Fibroblast of skin of right biceps (primary cell): ENCODE measurements around the gene NEK7.
A peak's percentile ranks its signal among the peaks of the same experiment; 100 is the strongest.
"Not testable (repeated sequence)": the region's sequence is repeated elsewhere in the genome, so short reads cannot be mapped to it uniquely, and the experiment has no call there.

Experiments
- DNase-seq: peaks from one replicate; pipeline ENCODE4 v3.0.0-alpha.2; 2013

Gene NEK7

DNA sequence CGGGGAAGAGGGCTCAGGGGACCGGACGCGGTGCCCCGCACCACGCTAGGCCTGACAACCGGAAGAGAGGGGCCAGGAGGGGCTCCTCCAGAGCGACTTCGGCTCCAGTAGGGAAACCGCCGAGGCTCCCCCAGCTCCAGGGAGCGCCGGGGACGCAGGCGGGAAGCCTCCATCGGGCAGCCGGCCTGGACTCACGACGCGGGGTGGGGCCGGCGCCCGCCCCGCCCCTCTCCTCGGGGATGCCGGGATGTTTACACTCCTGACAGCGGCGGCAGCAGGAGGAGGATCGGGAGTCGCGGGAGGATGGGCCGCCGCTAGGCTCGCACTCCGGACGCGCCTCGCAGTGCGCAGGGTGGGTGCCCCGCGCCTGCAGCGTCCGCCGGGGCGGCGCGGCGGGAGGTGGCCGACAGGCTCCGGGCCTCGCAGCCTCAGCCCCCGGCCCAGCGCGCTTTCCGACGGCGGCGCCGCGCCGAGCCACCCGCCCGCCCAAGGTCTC lies at the start of gene NEK7:
TSS of gene NEK7 (plus strand) at position 254 of the 496 bp plus-strand sequence. CDS start 75,583 bp downstream, outside the sequence.
- DNase-seq = peak; percentile 92

DNA sequence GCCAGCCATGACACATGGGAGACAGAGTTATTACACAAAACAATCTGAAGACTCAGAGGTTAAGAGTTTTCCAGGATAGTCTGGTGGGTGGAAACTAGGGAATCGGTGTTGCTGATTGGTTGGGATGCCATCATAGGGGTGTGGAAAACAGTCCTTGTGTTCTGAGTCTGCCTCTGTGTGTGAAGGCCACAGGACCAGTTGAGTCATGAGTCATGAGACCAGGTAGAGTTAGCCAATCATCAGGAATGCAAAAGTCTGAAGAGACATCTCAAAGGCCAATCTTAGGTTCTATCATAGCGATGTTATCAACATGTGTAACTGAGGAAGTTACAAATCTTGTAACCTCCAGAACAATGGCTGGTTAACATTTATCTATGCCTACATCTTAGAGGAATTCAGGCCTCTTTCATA lies 49.7 kb upstream of the NEK7 start:
- peak; percentile 81 for DNase-seq

DNA sequence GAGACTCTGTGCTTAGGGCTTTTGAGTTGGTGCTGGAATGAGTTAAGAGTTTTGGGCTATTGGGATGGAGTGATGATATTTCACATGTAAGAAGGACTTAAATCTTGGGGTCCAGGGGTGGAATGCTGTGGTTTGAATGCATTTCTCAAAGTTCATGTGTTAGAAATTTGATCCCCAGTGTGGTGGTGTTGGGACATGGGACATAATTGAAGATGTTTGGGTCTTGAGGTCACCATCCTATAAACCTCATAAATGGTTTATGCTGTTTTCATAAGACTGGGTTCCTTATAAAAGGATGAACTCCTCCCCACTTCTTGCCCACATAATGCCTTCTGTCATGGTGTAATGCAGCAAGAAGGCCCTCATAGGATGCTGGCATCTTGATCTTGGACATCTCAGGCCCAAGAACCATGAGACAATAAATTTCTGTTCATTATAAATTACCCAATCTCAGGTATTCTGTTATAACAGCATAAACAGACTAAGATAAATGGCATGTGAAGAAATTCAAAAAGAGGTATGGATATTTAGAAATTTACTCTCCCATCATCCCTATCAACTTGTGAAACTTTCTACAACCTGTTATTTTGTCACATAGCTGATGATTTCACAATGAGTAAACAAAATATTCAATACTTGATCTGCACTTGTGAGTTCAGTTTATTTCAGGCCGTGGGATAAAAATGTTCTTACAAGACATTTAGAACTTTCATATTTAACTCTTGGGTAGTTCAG lies 48.0 kb upstream of the NEK7 start:
- peak; percentile 80 for DNase-seq

DNA sequence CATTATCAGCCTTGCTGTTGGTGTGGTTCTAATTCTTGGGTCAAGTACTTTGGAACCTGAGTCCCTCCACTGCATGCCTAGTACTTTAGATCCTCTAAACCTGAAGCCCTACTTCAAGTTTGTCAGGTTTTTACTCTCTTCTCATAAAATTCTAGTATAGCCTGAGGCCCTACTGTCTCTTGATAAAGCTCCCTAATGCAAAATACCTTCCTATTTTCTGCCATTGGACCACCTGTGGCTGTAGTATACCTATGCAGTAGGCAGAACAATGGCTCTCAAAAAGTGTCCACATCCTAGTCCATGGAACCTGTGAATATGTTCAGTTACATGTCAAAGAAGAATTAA lies 47.5 kb upstream of the NEK7 start:
- DNase-seq = no peak

DNA sequence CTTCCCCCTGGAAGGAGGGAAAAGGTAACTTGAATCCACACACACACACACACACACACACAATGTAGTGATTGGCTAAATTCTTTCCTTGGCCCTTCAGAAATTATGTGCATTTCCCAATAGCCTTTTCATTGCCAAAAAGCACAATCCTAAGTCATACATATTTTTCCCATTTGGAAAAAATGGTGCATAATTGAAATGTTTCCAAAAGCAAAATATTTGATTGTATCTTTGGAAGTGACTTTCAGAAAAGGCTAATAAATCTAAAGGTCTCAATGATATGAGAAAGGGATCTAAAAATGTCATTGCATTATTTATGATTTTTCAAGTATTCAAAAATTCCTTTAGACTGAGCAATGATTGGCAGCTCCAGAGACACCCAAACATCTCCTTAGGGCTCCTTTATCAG lies 43.5 kb upstream of the NEK7 start:
- peak; percentile 96 for DNase-seq

DNA sequence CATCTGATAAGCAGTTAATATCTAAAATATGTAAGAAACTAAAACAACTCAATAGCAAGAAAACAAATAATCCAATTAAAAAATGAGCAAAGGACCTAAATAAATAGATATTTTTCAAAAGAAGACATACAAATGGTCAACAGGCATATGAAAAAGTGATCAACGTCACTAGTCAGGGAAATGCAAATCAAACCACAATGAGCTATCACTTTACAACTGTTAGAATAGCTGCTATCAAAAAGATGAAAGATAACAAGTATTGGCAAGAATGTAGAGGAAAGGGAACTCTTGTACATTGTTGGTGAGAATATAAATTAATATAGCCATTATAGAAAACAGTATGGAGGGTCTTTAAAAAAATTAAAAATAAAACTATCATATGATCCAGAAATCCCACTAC lies 40.7 kb upstream of the NEK7 start:
- DNase-seq = no peak

DNA sequence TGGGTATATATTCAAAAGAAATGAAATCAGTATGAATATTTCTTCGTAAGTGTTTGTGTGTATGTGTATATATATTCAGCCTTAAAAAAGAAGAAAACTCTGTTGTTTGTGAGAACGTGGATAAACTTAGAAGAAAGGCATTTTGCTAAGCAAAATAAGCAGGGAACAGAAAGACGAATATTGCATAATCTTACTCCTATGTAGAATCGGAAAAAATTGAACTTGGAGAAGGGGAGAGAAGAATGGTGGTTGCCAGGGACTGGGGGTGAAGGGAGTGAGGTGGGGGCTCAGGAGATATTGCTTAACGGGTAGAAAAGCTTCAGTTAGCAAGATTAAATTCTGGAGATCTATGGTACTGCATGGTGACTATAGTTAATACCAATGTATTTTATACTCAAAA lies 40.3 kb upstream of the NEK7 start:
- no peak for DNase-seq

DNA sequence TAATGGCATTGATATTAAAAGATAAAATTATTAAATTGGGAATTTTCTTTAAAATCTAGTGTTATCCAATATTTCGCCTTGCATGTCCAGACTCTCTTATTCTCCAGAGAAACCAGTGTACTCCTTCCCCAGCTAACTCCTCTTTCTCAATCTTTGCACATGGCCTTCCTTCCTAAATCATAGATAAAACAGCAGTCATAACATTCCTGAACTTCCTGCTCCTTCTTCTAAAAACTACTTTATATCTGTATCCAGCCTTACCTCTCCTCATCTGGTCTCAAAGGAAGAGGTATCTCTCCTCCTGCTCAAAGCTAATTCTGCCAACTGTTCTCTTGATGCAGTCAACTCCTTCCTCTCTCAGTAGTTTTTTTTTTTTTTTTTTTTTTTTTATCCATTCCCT lies 39.5 kb upstream of the NEK7 start:
- DNase-seq = peak; percentile 47

DNA sequence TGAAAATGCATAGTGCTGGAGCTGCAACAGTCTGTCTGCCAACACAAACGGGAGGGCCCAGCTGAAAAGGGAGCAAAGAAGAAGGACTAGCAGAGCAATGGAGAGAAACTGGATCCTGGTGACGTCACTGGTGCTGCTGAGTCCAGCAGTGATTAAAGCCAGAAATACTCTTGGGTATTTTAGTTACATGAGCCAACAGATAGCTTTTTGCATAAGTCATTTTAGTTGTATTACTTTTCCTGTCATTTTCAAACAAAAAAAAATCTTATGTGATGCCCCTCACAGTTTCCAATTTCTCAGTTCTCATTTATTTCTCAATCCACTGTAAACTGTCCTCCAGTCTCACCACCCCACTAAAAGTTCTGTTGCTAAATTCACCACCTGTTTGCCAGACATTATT lies 38.7 kb upstream of the NEK7 start:
- peak; percentile 98 for DNase-seq

DNA sequence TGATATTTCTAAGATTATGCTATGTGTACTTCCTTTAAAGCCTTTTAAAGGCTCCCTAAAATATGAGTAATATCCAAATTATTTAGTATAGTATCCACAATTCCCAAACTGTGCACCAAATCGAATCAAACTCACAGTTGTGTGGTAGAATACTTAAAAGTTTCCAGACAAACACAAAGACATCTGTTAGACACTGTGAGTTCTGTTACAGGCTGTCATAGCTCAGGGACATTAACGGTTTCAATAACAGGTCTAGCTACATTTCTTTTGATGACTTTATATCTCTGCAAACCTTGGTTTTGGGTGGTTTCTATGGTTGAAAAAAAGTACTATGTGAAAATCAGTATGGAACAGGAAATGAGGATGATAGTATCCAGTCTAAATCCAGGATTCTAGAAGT lies 36.9 kb upstream of the NEK7 start:
- peak; percentile 74 for DNase-seq

DNA sequence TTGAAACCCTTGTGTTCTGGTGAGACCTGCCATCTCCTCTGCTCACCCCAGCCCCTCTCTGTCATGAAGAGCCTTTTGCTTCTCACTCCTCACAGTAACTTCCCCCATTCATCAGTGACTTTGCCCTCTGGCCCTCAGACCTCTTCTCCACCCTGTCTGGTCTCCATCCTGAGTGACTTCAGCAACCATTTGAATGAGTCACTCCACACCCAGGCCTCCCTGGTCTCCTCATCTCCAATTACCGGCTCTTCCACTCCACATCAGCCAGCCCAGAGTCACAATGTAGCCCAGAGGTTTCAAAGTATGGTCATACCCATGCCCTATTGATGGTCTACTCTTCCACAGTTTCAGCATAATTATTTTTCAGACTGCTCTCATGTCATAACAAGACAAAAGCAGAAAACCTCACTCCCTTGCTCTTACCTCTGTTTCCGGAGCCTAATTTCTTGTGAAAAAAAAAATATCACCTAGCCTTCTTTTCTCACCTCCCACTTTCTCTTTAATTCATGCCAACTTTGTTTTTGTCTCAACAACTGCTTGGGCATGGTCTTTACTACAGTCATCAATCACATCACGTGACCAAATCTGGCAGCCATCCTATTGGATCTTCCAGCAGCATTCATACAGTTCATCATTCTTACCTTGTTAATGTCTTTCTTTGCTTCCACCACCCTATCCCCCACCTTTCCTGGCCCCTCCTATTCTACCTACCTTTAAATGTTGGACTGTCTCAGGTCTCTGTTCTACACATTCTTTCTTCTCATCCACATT lies 35.6 kb upstream of the NEK7 start:
- DNase-seq = peak; percentile 97

DNA sequence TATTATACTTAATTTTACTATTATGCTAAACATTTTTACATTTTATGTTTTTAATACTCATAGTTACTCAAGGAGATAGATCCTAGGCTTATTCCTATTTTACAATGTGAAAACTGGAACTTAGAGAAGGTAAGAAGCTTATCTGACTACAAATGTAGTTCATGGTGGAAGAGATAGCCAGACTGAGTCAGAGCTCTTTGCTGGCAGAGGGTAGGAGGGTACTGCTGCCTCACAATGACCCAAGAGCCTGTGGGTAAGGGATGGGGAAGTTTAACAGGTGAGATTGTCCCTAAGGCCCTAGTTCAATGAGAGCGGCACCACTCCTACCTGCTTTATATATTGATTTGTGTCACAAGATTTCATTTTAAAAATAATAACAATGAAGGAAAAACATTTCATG lies 34.1 kb upstream of the NEK7 start:
- peak; percentile 33 for DNase-seq

DNA sequence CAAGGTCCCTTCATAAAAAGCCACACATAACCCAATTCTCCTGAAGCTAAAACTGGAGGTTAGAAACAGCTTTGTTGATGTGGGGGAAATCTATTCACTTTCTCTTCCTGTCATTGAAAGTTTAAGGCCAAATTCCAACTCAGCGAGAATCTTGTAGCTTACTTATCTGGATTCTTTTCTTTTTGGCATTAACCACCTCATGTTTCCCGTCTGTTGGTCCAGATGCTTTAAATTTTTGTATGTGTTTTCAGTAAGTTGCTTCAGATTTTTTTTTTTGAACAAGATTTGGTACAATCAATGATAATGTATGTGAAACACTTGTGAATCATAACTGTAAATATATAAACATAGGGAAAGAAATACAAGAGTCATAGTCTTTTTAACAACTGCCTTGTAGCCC lies 33.7 kb upstream of the NEK7 start:
- DNase-seq = peak; percentile 97

DNA sequence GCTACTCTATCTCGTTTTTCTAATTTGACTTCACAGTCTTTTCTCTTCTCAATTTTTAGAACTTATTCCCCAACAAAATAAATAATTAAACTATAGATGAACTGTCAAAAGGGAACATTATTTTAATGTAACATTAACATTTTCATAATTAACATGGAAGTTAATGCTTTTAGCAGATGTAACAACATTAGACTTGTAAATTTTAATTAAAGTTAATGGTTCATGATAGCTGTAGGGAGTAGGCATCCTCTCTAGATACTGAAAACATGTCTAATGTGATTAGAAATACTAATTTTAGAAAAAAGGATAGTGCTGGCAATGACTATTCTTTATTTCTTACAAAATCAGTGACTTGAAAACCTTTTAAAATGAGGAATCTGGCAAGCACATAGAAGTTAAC lies 32.1 kb upstream of the NEK7 start:
- no peak for DNase-seq

DNA sequence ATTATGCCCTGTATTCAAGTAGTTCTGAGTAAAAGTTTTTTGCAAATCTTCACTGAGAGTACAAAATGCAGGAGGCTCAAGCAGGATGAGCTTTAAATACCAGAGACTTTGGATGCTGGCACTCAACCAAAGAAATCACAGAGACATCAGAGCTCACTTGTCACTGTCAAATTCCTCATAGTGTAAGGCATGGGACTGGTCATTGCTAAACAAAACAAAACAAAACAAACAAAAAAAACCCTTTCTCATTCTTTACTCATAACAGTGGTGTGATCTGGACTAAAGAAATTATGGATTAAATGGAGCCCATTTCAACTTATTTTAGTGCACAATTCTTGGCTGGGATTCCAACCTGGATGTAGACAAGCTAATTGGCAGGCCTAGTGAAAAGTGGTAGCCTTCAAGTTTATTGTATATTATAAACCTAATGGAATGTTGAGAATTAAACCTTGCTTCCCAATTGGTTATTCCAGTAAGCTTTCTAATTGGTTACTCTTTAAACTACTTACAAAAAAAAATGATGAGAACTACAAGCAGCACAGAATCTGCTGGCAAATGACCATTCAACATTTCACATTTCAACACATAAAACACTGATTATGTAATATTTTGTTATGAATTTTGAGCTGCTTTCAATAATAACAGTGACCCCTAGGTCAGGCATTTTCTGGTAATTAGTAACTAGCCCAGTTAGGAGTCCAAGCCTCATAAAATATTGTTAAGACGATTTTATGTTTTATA lies 30.6 kb upstream of the NEK7 start:
- peak; percentile 93 for DNase-seq

DNA sequence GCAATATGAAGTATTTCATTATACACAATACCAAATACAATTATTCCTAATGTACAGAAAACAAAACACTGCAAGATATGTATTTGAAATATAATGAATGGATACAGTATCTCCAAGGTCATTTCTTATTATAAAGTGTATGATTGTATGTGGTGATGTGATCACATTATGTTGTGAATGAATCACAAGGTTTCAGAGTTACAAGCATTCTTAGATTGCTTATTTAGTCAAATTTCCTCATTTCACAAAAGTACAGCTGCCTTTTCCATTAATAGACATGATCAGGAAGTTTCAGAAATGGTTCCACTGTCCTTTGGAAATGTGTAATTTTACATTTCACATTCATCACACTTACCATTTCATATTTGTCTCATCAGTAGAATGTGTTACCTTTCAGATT lies 28.3 kb upstream of the NEK7 start:
- peak; percentile 31 for DNase-seq

DNA sequence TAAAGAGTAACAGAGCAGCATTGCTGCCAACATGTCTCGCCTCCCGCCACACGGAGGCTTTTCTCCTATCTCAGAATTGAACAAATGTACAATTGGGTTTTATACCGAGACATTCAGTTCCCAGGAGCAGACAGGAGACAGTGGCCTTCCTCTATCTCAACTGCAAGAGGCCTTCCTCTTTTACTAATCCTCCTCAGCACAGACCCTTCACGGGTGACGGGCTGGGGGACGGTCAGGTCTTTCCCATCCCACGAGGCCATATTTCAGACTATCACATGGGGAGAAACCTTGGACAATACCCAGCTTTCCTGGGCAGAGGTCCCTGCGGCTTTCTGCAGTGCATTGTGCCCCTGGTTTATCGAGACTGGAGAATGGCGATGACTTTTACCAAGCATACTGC lies 26.7 kb upstream of the NEK7 start:
- DNase-seq = not testable (repeated sequence)

DNA sequence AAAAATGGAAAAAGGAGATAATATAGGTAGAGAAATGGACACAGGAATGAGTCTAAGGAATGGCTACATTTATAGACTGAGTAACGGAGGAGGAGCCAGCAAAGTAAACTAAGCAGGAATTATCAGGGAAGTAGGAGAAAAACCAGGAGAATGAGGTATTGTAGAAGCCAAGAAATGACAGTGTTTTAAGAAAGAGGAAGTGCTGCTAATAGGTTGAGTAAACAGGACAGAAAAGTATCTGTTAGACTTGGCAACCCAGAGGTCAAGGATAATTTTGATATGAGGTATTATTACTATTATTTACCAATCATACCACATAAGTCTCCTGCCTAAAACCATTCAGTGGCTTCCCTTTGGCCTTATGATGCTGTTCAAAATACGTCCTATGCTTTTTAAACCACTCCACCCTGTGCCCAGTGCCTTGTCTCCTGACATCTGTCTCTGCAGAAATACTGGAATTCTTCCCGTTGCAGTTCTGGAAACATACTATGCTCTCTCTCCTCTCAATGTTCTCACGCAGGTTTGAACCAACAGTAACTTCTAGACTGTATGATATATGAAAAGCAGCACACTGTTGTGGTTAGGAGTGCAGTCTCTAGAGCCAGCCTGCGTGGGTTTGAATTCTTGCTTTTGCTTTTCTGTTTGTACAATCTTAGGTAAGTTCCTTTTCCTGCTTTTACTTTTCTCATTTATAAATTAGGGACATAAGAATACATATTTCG lies 24.6 kb upstream of the NEK7 start:
- no peak for DNase-seq

DNA sequence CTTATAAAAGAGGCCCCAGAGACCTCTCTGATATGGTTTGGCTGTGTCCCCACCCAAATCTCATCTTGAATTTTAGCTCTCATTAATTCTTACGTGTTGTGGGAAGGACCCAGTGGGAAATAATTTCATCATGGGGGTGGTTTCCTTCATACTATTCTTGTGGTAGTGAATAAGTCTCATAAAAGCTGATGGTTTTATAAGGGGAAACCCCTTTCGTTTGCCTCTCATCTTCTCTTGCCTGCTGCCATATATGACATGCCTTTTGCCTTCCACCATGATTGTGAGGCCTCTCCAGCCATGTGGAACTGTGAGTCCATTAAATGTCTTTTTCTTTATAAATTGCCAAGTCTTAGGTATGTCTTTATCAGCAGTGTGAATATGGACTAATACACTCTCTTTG lies 22.5 kb upstream of the NEK7 start:
- no peak for DNase-seq

DNA sequence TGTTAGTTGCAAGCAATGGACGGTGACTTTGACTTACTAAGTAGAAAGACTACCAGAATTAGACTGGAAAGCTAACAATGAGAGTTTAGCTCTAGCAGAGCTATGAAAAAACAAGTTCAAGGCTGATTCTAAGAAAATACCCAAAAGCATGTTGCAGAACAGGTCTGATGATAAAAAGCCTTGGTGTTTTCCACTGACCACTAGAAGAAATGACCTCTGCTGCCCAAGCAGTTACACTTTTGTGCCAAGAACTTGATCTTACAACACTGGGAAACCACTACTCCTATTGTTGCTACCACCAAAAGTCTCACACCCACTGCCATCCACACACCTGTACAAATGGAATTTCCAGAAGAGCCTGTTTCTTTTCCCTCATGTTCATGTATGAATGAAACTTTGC lies 21.4 kb upstream of the NEK7 start:
- no peak for DNase-seq

DNA sequence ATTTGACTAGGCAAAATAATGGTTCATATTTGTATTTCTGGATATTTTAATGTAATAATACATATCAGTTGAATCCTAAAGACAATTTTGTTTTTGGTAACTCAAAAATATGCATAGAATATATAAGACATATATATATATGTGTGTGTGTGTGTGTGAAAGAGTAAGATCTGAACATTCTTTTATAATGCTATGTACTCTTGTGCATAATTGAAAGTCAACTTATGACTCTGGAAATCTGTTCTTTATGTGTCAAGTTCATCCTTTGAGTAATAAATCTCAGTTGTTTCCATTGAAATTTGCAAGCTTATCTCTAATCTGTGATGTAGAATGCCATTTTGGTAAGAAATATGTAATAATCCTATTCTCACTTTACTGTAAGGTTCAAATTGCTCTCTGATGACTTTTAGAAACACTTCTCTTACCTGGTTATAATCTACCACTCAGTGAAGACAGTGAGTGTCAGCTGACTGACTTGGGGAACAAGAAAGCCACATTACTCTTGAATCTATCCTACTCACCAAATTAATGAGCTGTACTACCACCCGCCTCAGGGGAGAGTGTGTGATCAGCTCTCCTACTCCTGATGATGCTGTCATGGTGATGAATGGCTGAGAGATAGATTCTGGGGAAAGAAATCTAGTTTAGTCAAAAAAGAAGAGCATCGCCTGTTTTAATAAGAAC lies 15.0 kb upstream of the NEK7 start:
- no peak for DNase-seq

DNA sequence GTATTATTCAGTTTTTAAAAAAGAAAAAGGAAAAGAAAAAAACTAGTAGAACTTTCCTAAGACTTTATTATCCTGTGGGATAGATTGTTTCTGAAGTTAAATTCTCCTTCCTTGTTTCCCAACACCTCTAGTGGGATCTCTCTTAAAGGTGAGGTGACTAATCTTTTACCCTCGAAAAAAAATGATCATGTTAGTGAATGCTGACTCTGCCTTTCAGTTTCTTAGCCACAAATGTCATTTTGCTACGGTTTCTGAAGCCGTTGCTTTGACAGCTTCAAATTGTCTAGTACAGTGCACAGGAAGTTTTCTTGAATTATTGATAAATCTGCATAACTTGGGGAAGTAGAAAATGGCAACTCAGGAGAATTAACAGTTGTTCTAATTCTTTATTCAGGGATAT lies 13.0 kb upstream of the NEK7 start:
- no peak for DNase-seq
